AG08395 (cell line): ENCODE results near the gene PRRX2.
"Not testable (repeated sequence)": the region's sequence is repeated elsewhere in the genome, so short reads cannot be mapped to it uniquely, and the experiment has no call there.

ENCODE experiments used
- DNase-seq: peaks from one replicate; pipeline ENCODE4 v3.0.0; 2012; ENCODE audit warnings: mixed read lengths, low spot score

The PRRX2 gene

GRCh38 chr9:129636343-129636742 lies 29.1 kb upstream of the PRRX2 start:
- DNase-seq, result not testable (repeated sequence)

- no peak for DNase-seq
These were observed 28.3 kb upstream of the PRRX2 start for GRCh38 chr9:129637102-129637501.

GRCh38 chr9:129637673-129638439 lies 27.6 kb upstream of the PRRX2 start:
- no peak for DNase-seq

DNA sequence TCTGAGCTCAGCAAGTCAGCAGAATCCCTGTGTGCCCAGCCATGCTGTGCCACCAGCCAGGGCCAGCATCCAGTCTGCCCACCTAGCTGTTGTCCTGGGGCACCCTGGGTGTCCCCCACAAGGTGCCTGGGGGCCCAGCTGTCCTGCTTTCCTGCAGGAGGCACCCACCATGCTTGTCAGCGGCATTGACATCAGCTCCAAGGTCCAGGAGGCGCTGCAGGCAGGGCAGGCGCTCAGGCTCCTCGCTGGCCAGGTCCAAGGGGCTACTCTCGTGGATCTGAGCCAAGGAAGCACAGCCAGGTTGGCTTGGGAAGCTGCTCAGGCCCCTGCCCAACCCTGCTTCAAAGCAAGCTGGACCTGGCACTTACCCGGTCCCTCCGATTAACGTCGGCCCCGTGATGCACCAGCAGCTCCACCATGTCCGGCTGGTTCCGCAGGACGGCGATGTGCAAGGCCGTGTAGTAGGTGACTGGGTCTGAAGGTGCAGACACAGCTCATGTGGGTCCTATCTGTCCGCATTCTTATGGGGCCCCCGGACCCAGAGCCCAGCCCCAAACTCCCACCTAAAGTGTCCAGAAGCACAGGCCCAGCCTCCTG lies 26.3 kb upstream of the PRRX2 start:
- no peak for DNase-seq

GRCh38 chr9:129639756-129640085 lies 25.7 kb upstream of the PRRX2 start:
- DNase-seq, result no peak

DNA sequence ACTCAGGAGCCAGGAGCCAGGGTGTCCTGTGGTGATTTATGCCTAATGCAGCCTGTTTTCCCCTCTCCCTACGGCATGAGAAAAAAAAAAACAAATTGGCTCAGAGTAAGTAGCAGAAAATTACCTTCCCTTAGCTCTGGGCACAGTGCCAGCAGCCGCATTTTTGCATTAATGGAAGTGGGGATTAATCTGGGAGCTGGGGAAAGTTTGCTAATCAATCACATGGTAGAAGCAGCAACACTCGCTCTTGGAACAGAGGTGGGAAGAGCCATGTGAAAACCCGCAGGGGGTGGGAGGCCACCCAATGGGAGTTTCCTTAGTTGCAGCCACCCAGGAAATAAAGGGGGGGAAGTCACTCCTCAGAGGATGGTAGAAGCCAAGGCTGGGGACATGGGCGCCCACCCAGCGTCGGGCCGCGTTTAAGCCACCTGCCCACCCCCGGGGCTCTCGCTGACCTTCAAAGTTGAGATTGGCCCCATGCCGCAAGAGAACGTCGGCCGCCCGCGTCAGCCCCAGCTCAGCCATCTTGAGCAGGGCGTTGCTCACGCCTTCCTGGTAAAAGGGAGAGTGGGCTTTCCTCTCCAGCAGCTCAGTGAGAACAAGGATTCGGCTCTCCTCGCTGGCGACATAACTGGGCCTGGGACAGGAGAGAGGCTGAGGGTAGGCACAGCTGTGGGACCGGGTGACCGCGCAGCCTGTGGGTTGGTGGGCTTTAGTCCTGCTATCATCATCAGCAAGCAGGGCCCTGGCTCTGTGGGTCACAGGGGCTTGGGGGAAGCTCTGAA lies 25.2 kb upstream of the PRRX2 start:
- DNase-seq, result no peak

DNA sequence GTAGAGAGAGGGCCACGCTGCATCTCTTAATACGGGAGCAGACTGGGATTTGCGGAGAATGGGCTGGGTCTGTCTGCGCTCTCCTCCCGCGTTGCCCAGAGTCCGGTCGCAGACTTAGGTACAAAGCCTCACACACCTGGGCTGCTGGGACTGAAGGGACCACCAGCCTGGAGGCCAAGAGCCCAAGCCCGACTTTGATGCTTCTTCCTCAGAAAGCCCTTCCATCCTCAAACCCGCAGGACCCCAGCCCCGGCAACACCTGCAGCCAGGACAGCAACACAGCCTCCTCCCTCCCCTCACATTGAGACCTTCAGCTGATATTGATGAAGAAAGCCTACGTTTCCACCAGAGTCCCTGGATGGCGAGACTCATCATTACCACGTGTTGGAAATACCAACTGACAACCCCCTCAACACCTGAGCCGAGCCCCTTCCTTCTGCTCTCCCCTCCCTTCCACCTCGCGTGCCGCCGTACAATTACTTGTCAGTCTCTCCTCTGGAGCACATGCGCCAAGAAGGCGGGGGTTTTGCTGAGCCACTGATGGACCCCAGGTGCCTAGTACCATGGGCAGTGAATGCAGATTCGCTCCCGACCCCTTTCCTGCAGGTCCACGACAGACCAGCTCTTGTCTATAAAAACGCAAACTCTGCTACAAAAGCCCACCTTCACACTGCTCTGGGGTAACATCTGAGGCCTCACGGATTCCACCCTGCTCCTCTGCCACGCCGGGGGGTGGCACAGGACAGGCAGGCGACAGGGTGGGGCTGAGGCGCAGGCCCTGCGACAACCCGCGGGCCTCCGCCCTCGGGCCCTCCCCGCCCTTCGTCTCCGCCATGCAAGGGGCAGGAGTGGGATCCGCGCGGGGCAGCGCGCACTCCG lies 24.3 kb upstream of the PRRX2 start:
- no peak for DNase-seq

DNA sequence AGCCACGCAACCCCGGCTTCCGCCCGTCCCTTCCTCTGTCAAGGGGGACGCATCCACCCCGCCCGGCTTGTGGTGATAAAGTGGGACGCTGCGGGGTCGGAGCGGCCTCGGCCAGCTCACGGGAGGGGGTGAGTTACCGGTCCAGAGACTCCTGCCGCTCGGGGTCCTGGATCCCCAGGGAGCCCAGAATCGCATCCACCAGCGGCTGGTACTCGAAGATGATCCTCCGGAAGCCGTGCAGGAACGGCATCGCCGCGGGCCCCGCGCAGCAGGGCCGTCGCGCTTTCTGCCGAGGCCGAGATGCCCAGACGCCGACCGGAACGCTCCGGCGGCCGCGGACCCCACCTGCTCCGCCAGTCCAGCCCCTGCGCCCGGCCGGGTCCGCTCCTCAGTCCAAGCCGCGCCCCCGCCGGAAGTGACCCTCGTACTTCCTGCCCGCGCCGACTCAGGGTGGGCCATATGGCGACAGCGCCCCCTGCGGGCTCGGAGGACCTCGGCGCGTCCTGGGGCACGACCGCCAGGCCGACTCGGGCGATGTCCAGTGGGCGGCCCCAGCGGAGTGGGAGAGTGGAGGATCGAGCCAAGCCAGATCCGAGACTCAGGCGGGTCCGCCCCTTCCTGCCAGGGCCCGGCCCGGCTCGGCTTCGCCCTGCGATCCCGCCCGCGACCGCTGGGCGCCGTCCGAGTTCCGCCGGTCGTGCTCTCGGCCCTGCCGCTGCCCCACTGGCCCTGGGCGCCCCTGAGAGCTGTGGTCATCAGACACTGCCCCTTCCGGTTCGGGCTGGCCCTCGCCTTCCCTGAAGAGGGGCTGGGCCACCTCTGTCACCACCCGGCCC lies 23.5 kb upstream of the PRRX2 start, which contains the start of gene ASB6:
Gene ASB6, minus strand, starts transcription at position 402 of the 836 bp plus-strand sequence. Its CDS starts 152 bp downstream, at position 250.
- DNase-seq, result peak; percentile 100

DNA sequence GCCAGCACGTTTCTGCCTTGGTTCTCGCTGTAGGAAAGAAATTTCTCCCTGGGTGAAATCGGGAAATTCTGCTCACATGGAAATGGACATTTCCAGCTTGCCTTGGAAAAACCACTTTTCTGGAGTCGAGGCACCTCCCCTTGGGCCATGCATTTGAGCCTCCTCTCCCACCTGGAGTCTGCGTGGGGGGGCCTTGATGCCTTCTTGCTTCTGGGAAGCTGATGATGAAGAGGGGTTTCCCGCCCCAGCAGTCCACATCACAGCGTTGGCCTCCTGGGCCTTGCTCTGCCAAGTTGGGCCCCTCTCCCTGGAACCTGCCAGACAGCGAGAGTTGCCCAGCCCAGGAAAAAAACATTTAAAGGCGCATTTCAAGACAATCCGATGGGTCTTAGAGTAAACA lies 21.7 kb upstream of the PRRX2 start:
- DNase-seq, result no peak

GRCh38 chr9:129644365-129644764 lies 21.1 kb upstream of the PRRX2 start:
- DNase-seq, result no peak

- DNase-seq, result no peak
These were observed 20.5 kb upstream of the PRRX2 start for GRCh38 chr9:129644902-129645301.

DNA sequence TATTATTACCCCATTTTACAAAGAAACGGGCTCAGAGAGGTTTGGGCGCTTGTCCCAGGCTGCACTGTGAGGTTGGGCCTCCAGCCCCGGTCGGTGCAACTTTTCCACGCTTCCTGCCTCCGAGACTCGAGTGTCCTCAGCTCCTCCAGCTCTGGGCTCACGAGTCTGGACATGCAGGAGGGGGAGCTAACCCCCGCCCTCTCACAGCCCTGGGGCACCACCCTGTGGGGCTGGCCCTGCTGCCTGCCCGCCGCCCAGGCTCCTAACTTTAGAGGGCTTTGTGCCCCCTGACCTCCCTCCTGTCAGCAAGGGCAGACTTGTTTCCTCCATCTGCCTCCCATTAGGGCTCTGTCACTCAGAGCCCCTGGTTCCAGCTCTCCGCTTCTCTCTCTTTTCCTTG lies 19.2 kb upstream of the PRRX2 start:
- DNase-seq, result no peak

GRCh38 chr9:129646654-129647053 lies 18.8 kb upstream of the PRRX2 start:
- DNase-seq, result no peak

DNA sequence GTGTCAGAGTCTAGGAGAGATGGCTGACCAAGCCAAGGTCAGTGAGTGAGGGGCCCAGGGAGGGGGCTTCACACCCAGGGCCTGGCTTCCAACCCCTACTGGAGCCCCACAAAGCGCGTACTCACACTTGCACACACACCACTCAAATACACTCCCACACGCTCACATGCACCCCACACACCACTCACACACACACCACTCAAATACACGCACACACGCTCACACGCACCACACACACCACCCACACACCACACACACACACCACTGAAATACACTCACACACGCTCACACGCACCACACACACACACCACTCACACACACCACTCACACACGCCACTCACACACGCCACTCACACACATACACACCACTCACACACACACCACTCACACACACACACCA lies 17.8 kb upstream of the PRRX2 start:
- no peak for DNase-seq

GRCh38 chr9:129648092-129648763 lies 17.2 kb upstream of the PRRX2 start:
- DNase-seq, result peak; percentile 65

DNA sequence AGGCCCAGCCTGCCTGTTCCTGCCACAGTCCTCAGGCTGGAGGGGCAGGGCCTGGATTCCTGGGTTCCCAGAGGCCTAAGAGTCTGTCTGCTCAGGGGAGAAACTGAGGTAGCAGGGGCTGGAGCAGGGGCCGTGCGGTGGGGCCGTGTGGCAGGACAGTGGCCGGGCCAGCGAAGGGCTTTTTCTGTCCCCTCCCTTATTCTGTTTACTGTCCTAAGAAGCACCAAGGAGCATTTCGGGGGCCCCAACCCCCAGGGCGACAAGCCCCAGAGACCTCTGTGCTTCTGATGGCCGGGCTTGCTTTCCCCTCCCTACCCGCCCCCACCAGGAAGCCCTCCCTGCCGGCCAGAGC lies 16.7 kb upstream of the PRRX2 start:
- no peak for DNase-seq

DNA sequence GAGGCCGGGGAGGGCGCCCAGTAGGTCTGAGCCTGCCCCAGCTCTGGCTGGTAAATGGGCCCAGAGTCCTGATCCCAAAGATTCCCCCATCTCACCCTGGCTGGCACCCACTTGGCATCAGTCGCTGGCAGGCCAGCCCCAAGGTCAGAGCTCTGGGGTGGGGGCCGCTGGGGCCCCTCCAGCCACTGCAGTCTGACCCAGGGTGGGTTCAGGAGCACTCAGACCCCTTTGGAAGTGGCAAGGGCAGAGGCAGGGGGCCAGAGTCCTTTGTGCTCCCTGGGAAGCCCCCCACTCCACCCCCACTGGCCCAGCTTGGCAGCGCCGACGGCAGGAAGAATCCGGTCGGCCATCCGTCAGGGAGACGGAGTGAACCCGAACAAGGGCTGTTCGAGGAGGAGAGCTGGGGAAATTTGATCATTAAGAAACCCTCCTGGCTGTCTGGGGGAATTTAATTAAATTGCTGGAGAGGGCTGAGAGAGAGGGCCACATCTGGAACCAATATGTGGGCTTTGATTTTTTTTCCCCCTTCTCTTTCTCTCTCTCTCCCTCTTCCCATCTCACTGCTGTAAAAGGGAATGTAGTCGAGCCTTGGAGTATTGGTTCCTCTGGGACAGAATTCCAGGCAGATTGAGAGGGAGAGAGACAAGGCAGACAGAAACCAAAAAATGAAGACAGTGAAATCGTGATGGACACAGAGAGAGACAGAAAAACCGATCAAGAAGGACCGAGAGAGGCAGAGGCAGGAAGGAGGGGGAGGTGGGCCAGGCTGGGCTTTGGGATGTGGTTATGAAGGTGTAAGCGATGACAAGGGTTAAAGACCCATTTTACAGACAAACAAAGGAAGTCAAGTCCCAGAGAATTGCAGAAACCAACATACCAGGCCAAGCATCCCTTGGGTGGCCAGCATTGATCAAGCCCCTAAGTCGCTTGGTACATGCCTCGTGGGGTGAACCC lies 15.4 kb upstream of the PRRX2 start:
- no peak for DNase-seq

DNA sequence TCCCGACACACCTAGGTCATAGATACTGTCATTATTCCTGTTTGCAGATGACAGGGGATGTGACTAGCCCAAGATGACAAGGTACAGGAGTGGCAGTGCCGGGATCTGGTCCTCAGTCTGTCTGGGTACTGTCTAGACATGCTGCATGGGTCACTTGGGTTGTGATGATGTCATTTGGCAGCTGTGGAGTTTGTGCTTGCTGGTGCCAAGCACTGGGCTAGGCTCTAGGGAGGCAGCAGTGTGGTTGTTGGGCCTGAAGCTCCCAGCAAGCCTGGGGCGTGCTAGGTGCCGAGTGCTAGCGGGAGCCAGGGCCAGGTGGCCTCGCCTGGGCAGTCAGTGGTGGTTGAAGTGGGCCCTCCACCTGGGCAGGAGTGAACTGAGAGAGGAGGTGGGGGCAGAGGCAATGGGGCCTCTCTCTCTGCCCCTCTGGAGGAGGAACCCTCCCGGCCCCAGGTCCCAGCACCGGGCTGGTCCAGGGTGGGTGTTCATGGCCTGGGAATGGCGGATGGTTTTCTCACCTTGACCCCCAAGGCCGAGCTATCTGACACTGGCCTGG lies 14.7 kb upstream of the PRRX2 start:
- no peak for DNase-seq
